Thyroid gland (tissue), 4 donors: ENCODE data around the gene P2RX4.

ENCODE experiments used
- POLR2A ChIP-seq, 2 donors: fragments of 450-650 bp; IDR thresholded peaks; one replicate each; pipeline ENCODE4 v1.6.1; 2017; ENCODE audit warnings: antibody characterized with exemption in 2 of 2, mild to moderate bottlenecking in 2 of 2, moderate library complexity in 1 of 2
- TF ChIP-seq, protein P1 (sequence below), 6 experiments: fragments of 200-600 bp in 3 of 6; fragments of 450-650 bp in 3 of 6; sonication (generic) in 3 of 6; IDR thresholded peaks; one replicate each; pipeline ENCODE4 v1.5.1; 2016 to 2019; ENCODE audit warnings: antibody characterized with exemption in 6 of 6, mild to moderate bottlenecking in 2 of 6, inconsistent platforms in 1 of 6, moderate library complexity in 1 of 6

DNA sequence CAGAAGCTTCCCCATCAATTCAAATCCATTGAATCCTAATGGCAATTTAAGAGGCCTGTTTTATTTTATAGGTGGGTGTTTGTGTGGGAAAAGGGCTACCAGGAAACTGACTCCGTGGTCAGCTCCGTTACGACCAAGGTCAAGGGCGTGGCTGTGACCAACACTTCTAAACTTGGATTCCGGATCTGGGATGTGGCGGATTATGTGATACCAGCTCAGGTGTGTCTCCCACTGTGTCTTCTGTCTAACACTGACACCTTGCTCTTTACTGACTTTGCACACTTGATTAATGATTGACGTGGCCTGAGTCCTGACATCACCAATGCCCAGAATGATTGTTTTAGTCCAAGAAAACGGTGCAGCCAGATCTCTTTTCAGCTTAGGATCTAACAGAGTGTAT, 7.1 kb downstream of the P2RX4 start:
- TF ChIP-seq, protein P1, sequence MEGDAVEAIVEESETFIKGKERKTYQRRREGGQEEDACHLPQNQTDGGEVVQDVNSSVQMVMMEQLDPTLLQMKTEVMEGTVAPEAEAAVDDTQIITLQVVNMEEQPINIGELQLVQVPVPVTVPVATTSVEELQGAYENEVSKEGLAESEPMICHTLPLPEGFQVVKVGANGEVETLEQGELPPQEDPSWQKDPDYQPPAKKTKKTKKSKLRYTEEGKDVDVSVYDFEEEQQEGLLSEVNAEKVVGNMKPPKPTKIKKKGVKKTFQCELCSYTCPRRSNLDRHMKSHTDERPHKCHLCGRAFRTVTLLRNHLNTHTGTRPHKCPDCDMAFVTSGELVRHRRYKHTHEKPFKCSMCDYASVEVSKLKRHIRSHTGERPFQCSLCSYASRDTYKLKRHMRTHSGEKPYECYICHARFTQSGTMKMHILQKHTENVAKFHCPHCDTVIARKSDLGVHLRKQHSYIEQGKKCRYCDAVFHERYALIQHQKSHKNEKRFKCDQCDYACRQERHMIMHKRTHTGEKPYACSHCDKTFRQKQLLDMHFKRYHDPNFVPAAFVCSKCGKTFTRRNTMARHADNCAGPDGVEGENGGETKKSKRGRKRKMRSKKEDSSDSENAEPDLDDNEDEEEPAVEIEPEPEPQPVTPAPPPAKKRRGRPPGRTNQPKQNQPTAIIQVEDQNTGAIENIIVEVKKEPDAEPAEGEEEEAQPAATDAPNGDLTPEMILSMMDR (IDR thresholded peaks at IDR 0.05): no peak
- TF ChIP-seq POLR2A (IDR thresholded peaks at IDR 0.05): no peak
